ENCODE results near the gene SCN4B. TPM values are rescaled to one million over a fixed set of nuclear protein-coding genes. Genes with fewer than 3 reads are reported as not detected.

The SCN4B gene
- total and polyA plus RNA-seq, 4 donors = 0.05 to 0.67 (median 0.42) TPM; not detected in 1

DNA sequence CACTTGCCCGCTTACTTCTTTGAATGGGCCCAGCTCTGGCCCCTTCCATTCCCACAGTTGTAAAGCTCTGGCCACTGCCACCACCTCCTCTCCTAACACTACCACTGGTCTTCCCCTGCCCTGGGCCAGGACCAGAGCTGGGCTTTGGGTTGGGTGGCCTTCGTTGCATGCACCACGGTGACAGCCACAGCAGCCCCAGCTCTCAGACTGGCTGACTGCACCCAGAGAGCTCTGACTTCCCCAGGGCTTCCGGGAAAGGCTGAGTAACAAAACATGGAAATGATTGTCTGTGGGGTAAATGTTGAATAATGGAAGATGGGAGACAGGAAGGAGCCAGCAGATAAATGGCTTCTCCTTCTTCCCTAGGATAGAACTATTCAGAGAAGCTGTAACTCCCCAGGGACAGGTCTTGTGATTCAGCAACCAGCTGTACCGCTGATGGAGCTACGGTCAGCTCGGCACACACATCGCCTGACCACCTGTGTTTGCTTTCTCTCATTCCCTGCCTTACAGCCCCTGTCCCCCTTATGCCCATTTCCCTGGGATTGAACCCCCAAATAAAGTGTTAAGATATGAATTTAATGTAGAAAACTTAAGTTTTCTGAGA is 27.6 kb downstream of the SCN4B start:
- WGBS = 84% methylated on average over 8 of the region's 8 CpGs
- DNase-seq (ENCODE audit: low spot score) = no peak
- Histone ChIP-seq H3K27ac (ENCODE audit: low read depth in 1 of 2, low read length in 2 of 2) (no peak overlapping the region), H3K9me3 (ENCODE audit: control insufficient read depth in 4 of 4, low read length in 3 of 4) (no peaks in the 10 kb centered on the region), H3K9ac (ENCODE audit: low read depth in 1 of 2, low read length in 2 of 2) (no peak overlapping the region), H3K27me3 (ENCODE audit: control insufficient read depth in 4 of 4, insufficient read depth in 4 of 4, low read length in 3 of 4) (peaks cover 0 to 2% (median 0%) of the 10 kb centered on the region in 4 donors), H3K4me3 (ENCODE audit: low read depth in 1 of 3, low read length in 3 of 3) (no peak overlapping the region), H3K36me3 (ENCODE audit: control insufficient read depth in 4 of 4, insufficient read depth in 3 of 4, low read depth in 1 of 4, low read length in 3 of 4) (no peaks in the 10 kb centered on the region), H3K4me1 (ENCODE audit: control insufficient read depth in 4 of 4, insufficient read depth in 4 of 4, low read length in 3 of 4) (no peaks in the 10 kb centered on the region)
- TF ChIP-seq RAD21 (IDR thresholded peaks at IDR 0.05) (no peak), TAF1 (conservative IDR thresholded peaks at IDR 0.05) (no peak), MAX (IDR thresholded peaks at IDR 0.05) (no peak)

DNA sequence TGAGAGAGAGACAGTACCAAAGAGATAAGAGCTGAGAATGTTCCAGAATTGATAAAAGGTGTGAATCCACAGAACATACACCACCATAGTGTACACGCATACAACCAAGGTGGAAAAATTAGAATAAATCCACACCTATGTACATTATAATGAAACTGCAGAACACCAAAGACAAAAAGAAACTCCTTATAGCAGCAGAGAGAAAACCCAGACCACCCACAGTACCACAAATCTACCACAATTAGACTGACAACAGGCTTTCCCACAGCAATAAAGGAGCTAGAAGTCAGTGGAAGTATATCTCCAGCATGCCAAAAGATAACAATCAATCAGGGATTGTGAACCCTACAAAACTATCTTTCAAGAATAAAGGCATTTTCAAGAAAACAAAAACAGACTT is 31.8 kb downstream of the SCN4B start:
- Histone ChIP-seq H3K9ac (ENCODE audit: low read depth in 1 of 2, low read length in 2 of 2) (no peak overlapping the region), H3K27ac (ENCODE audit: low read depth in 1 of 2, low read length in 2 of 2) (no peak overlapping the region), H3K4me3 (ENCODE audit: low read depth in 1 of 3, low read length in 3 of 3) (no peak overlapping the region), H3K9me3 (ENCODE audit: control insufficient read depth in 4 of 4, low read length in 3 of 4) (no peaks in the 10 kb centered on the region), H3K36me3 (ENCODE audit: control insufficient read depth in 4 of 4, insufficient read depth in 3 of 4, low read depth in 1 of 4, low read length in 3 of 4) (no peaks in the 10 kb centered on the region), H3K4me1 (ENCODE audit: control insufficient read depth in 4 of 4, insufficient read depth in 4 of 4, low read length in 3 of 4) (no peaks in the 10 kb centered on the region), H3K27me3 (ENCODE audit: control insufficient read depth in 4 of 4, insufficient read depth in 4 of 4, low read length in 3 of 4) (no peaks in the 10 kb centered on the region)
- WGBS = 97% methylated on average over 1 of the region's 1 CpG
- DNase-seq (ENCODE audit: low spot score) = no peak
- no peak for TF ChIP-seq HNF4A (conservative IDR thresholded peaks at IDR 0.05)
- TF ChIP-seq ZBTB33 (IDR thresholded peaks at IDR 0.05) = no peak
- no peak for TF ChIP-seq REST (IDR thresholded peaks at IDR 0.05)
- TF ChIP-seq EGR1 (IDR thresholded peaks at IDR 0.05; ENCODE audit: low read depth in 2 of 2) = no peak
- no peak for TF ChIP-seq YY1 (IDR thresholded peaks at IDR 0.05)
- TF ChIP-seq HNF4G (IDR thresholded peaks at IDR 0.05) = no peak
- no peak for TF ChIP-seq SP1 (IDR thresholded peaks at IDR 0.05)

DNA sequence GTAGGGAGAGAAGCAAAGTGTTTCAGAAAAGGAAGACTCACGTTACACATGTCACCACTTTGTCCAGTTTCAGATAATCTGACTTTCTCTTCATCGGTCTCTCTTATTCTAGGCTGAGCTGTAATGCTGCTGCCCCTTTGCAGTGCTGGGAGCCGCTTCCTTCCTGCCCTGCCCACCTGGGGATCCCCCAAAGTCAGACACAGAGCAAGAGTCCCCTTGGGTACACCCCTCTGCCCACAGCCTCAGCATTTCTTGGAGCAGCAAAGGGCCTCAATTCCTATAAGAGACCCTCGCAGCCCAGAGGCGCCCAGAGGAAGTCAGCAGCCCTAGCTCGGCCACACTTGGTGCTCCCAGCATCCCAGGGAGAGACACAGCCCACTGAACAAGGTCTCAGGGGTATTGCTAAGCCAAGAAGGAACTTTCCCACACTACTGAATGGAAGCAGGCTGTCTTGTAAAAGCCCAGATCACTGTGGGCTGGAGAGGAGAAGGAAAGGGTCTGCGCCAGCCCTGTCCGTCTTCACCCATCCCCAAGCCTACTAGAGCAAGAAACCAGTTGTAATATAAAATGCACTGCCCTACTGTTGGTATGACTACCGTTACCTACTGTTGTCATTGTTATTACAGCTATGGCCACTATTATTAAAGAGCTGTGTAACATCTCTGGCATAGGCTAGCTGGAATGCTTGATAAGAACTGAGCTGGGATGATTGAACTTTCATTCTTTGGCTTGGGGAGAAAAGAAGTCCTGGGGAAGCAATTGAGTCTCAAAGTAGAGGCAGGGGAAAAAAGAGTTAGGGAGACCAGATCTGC is 34.6 kb downstream of the SCN4B start:
- no peak for DNase-seq (ENCODE audit: low spot score)
- Histone ChIP-seq H3K27ac (ENCODE audit: low read depth in 1 of 2, low read length in 2 of 2) (no peak overlapping the region), H3K9me3 (ENCODE audit: control insufficient read depth in 4 of 4, low read length in 3 of 4) (no peaks in the 10 kb centered on the region), H3K27me3 (ENCODE audit: control insufficient read depth in 4 of 4, insufficient read depth in 4 of 4, low read length in 3 of 4) (no peaks in the 10 kb centered on the region), H3K4me1 (ENCODE audit: control insufficient read depth in 4 of 4, insufficient read depth in 4 of 4, low read length in 3 of 4) (no peaks in the 10 kb centered on the region), H3K36me3 (ENCODE audit: control insufficient read depth in 4 of 4, insufficient read depth in 3 of 4, low read depth in 1 of 4, low read length in 3 of 4) (no peaks in the 10 kb centered on the region), H3K9ac (ENCODE audit: low read depth in 1 of 2, low read length in 2 of 2) (no peak overlapping the region), H3K4me3 (ENCODE audit: low read depth in 1 of 3, low read length in 3 of 3) (no peak overlapping the region)
- WGBS = 83% methylated on average over 9 of the region's 9 CpGs
- TF ChIP-seq REST (IDR thresholded peaks at IDR 0.05) (no peak), ZBTB33 (IDR thresholded peaks at IDR 0.05) (no peak)
- TF ChIP-seq, protein P1, sequence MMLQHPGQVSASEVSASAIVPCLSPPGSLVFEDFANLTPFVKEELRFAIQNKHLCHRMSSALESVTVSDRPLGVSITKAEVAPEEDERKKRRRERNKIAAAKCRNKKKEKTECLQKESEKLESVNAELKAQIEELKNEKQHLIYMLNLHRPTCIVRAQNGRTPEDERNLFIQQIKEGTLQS (IDR thresholded peaks at IDR 0.05) = no peak
